ENCODE measurements around the gene ANKRD1.
"Not testable (repeated sequence)": the region's sequence is repeated elsewhere in the genome, so short reads cannot be mapped to it uniquely, and the experiment has no call there.

Gene ANKRD1

GRCh38 chr10:90912174-90912573, 8.7 kb downstream of the ANKRD1 start:
- DNase-seq (ENCODE audit: low spot score) = peak; percentile 4

GRCh38 chr10:90911133-90912051, 9.5 kb downstream of the ANKRD1 start:
- DNase-seq (ENCODE audit: low spot score) = peak; percentile 90

GRCh38 chr10:90906596-90906995, 14.3 kb downstream of the ANKRD1 start:
- DNase-seq (ENCODE audit: low spot score) = no peak

- DNase-seq (ENCODE audit: low spot score) = no peak
Measured at GRCh38 chr10:90905925-90906324, 15.0 kb downstream of the ANKRD1 start.

GRCh38 chr10:90896916-90897315, 24.0 kb downstream of the ANKRD1 start:
- DNase-seq (ENCODE audit: low spot score) = not testable (repeated sequence)

GRCh38 chr10:90893190-90893589, 27.7 kb downstream of the ANKRD1 start:
- no peak for DNase-seq (ENCODE audit: low spot score)

GRCh38 chr10:90890347-90890746, 30.5 kb downstream of the ANKRD1 start:
- no peak for DNase-seq (ENCODE audit: low spot score)

- DNase-seq (ENCODE audit: low spot score) = no peak
Measured at GRCh38 chr10:90889636-90890035, 31.3 kb downstream of the ANKRD1 start.

- no peak for DNase-seq (ENCODE audit: low spot score)
Measured at GRCh38 chr10:90888387-90888786, 32.5 kb downstream of the ANKRD1 start.

- DNase-seq (ENCODE audit: low spot score) = no peak
Measured at GRCh38 chr10:90887555-90887954, 33.3 kb downstream of the ANKRD1 start.

- DNase-seq (ENCODE audit: low spot score) = no peak
Measured at GRCh38 chr10:90885176-90885575, 35.7 kb downstream of the ANKRD1 start.

GRCh38 chr10:90884431-90884830, 36.5 kb downstream of the ANKRD1 start:
- no peak for DNase-seq (ENCODE audit: low spot score)

- peak; percentile 25 for DNase-seq (ENCODE audit: low spot score)
Measured at GRCh38 chr10:90880059-90880719, 40.7 kb downstream of the ANKRD1 start.

GRCh38 chr10:90879062-90879461, 41.8 kb downstream of the ANKRD1 start:
- DNase-seq (ENCODE audit: low spot score) = no peak

- DNase-seq (ENCODE audit: low spot score) = no peak
Measured at GRCh38 chr10:90872648-90873020, 48.3 kb downstream of the ANKRD1 start.

- DNase-seq (ENCODE audit: low spot score) = no peak
Measured at GRCh38 chr10:90871766-90872647, 48.9 kb downstream of the ANKRD1 start, which contains the start of gene RPP30. Gene RPP30 (plus strand): TSS chr10:90871974. CDS start chr10:90871987, 13 bp downstream.

GRCh38 chr10:90871279-90871765, 49.6 kb downstream of the ANKRD1 start:
- peak; percentile 84 for DNase-seq (ENCODE audit: low spot score)

GRCh38 chr10:90866050-90866598, 54.8 kb downstream of the ANKRD1 start:
- no peak for DNase-seq (ENCODE audit: low spot score)

GRCh38 chr10:90865401-90865800, 55.5 kb downstream of the ANKRD1 start:
- DNase-seq (ENCODE audit: low spot score) = no peak

GRCh38 chr10:90862908-90863514, 57.9 kb downstream of the ANKRD1 start:
- peak; percentile 33 for DNase-seq (ENCODE audit: low spot score)
